ENCODE results near the gene MACROD2. TPM values are rescaled to one million over a fixed set of nuclear protein-coding genes. Genes with fewer than 3 reads are reported as not detected.

Gene MACROD2
- total RNA-seq, 1 experiment from 2014 or later, result 1.6 TPM

GRCh38 chr20:15310361-15310760, 1315.0 kb downstream of the MACROD2 start:
- no peak overlapping the region for H4K8ac ChIP-seq (replicated peaks; ENCODE audit: insufficient read length, low read depth, low read length)
- no peaks in the 10 kb centered on the region for H3K36me3 Mint-ChIP-seq (ENCODE audit: insufficient read depth in 1 of 3, low read depth in 3 of 3)
- H2BK5ac ChIP-seq (ENCODE audit: insufficient read length, low read length), result no peak overlapping the region
- H3K4me1 ChIP-seq (ENCODE audit: insufficient read depth, low read length), result no peaks in the 10 kb centered on the region
- H3K9me3 ChIP-seq (ENCODE audit: control insufficient read depth, low read depth, low read length), result no peaks in the 10 kb centered on the region
- H3K9me3 Mint-ChIP-seq, result peaks cover 0 to 2% of the 10 kb centered on the region in 2 experiments; a peak in 1 of 5 replicates
- no peak overlapping the region for H3K9ac ChIP-seq (ENCODE audit: extremely low read depth, insufficient read length, low read length)
- H3K23ac ChIP-seq (ENCODE audit: insufficient read length, low read depth, low read length), result no peak overlapping the region
- H4K91ac ChIP-seq (ENCODE audit: insufficient read length, low read depth, low read length), result no peak overlapping the region
- no peak overlapping the region for H3K56ac ChIP-seq (ENCODE audit: insufficient read length, low read depth, low read length)
- H3K27ac ChIP-seq (ENCODE audit: insufficient read length, low read depth, low read length), result no peak overlapping the region
- H2BK120ac ChIP-seq (ENCODE audit: low read depth, low read length, poor library complexity, severe bottlenecking), result no peak overlapping the region
- H2BK20ac ChIP-seq (ENCODE audit: low read depth, low read length, poor library complexity, severe bottlenecking), result no peak overlapping the region
- H3K27me3 Mint-ChIP-seq (ENCODE audit: low read depth), result no peaks in the 10 kb centered on the region; the same call in 1 of the 2 replicates
- H3K23me2 ChIP-seq (ENCODE audit: insufficient read length, low read depth, low read length, poor library complexity, severe bottlenecking), result no peaks in the 10 kb centered on the region
- no peak overlapping the region for H3K4me3 Mint-ChIP-seq
- H3K27ac Mint-ChIP-seq, result no peak overlapping the region
- H4K5ac ChIP-seq (ENCODE audit: insufficient read length, low read depth, low read length), result no peak overlapping the region
- H3K79me2 ChIP-seq (ENCODE audit: insufficient read depth, low read length), result no peaks in the 10 kb centered on the region
- H3K4me1 Mint-ChIP-seq, result no peaks in the 10 kb centered on the region
- no peak overlapping the region for H3T11ph ChIP-seq (ENCODE audit: low read length)
- H2AFZ ChIP-seq (ENCODE audit: low read length), result no peak overlapping the region
- H3K14ac ChIP-seq (ENCODE audit: insufficient read depth, low read length), result no peak overlapping the region
- no peaks in the 10 kb centered on the region for H3K79me1 ChIP-seq (ENCODE audit: insufficient read depth, low read depth, low read length, poor library complexity, severe bottlenecking)
- no peak for TF ChIP-seq CTCF (conservative IDR thresholded peaks at IDR 0.05)
- H2AK5ac ChIP-seq (ENCODE audit: insufficient read length, low read length), result no peak overlapping the region
- no peak overlapping the region for H3K4me2 ChIP-seq (ENCODE audit: insufficient read depth, insufficient read length, low read length)
- H4K20me1 ChIP-seq (ENCODE audit: control insufficient read depth, insufficient read depth, insufficient read length), result no peaks in the 10 kb centered on the region
- H2BK12ac ChIP-seq (ENCODE audit: insufficient read length, low read depth, low read length), result no peak overlapping the region
- H3K18ac ChIP-seq (ENCODE audit: insufficient read length, low read depth, low read length), result no peak overlapping the region
- H2BK15ac ChIP-seq (ENCODE audit: low read depth, low read length), result no peak overlapping the region
- DNase-seq, result no peak
- H3K27me3 ChIP-seq (ENCODE audit: insufficient read depth, low read length), result no peaks in the 10 kb centered on the region
- H3K4ac ChIP-seq (ENCODE audit: low read depth, low read length), result no peak overlapping the region

Data from H9 (cell line).